ENCODE data around the gene SDHA. TPM values are rescaled to one million over a fixed set of nuclear protein-coding genes. Genes with fewer than 3 reads are reported as not detected.
"Not testable (repeated sequence)": the region's sequence is repeated elsewhere in the genome, so short reads cannot be mapped to it uniquely, and the experiment has no call there.

The SDHA gene
- total RNA-seq, 1 experiment from 2014 or later: 163 TPM

GRCh38 chr5:302416-302815 is 84.3 kb downstream of the SDHA start:
- H3F3A ChIP-seq (ENCODE audit: low read length, unreplicated experiment); intact Hi-C loops (cut with micrococcal nuclease); POLR2A ChIA-PET (ENCODE audit: unreplicated experiment); H3K4me1 ChIP-seq (ENCODE audit: insufficient read depth, low read length); H3K4me2 ChIP-seq (ENCODE audit: low read length); CTCF ChIA-PET; DNase-seq; BruUV-seq (replicated peaks); ATAC-seq; H4K20me1 ChIP-seq (ENCODE audit: low read length); H3K9me3 ChIP-seq (ENCODE audit: low read length); H2AFZ ChIP-seq (ENCODE audit: low read length); H3K27ac ChIP-seq (ENCODE audit: low read length); H3K9ac ChIP-seq (ENCODE audit: low read length); H3K27me3 ChIP-seq (ENCODE audit: low read length); H3K4me3 ChIP-seq (ENCODE audit: low read length); H3K9me2 ChIP-seq (replicated peaks; ENCODE audit: low read length): not testable (repeated sequence)
- peaks cover 13% of the 10 kb centered on the region; the same call in 1 of the 2 replicates for H3K36me3 ChIP-seq (ENCODE audit: low read depth, low read length)
- H3K79me2 ChIP-seq (ENCODE audit: low read length): peaks cover 20% of the 10 kb centered on the region; the same call in 1 of the 2 replicates

GRCh38 chr5:302966-303365 is 84.8 kb downstream of the SDHA start:
- POLR2A ChIA-PET (ENCODE audit: unreplicated experiment): no interaction called here
- Histone ChIP-seq H3K4me1 (ENCODE audit: insufficient read depth, low read length) (peaks cover under 1% of the 10 kb centered on the region; the same call in 1 of the 2 replicates), H3K9me2 (replicated peaks; ENCODE audit: low read length) (no peaks in the 10 kb centered on the region), H3K27me3 (ENCODE audit: low read length) (no peaks in the 10 kb centered on the region), H3K9me3 (ENCODE audit: low read length) (no peaks in the 10 kb centered on the region), H3K79me2 (ENCODE audit: low read length) (peaks cover 26% of the 10 kb centered on the region; the same call in 1 of the 2 replicates), H3F3A (ENCODE audit: low read length, unreplicated experiment) (no peaks in the 10 kb centered on the region), H3K4me3 (ENCODE audit: low read length) (no peak overlapping the region), H3K36me3 (ENCODE audit: low read depth, low read length) (peaks cover 18% of the 10 kb centered on the region; the same call in 1 of the 2 replicates), H4K20me1 (ENCODE audit: low read length) (no peaks in the 10 kb centered on the region), H3K4me2 (ENCODE audit: low read length) (no peak overlapping the region), H2AFZ (ENCODE audit: low read length) (no peak overlapping the region), H3K27ac (ENCODE audit: low read length) (no peak overlapping the region), H3K9ac (ENCODE audit: low read length) (no peak overlapping the region)
- no peak for DNase-seq
- no TSS peak for BruUV-seq (replicated peaks)
- CTCF ChIA-PET: no interaction called here
- intact Hi-C loops (cut with micrococcal nuclease): no loop called here
- TF ChIP-seq EZH2 (IDR thresholded peaks at IDR 0.05; ENCODE audit: low read length, unreplicated experiment): no peak
- TF ChIP-seq EZH2phosphoT487 (IDR thresholded peaks at IDR 0.05; ENCODE audit: borderline replicate concordance, low read length): no peak
- no peak for TF ChIP-seq CTCF (conservative IDR thresholded peaks at IDR 0.05; ENCODE audit: low read depth, low read length)
- ATAC-seq: no peak

GRCh38 chr5:303741-304140 is 85.6 kb downstream of the SDHA start:
- ATAC-seq; CTCF ChIA-PET; H3F3A ChIP-seq (ENCODE audit: low read length, unreplicated experiment); H3K9me2 ChIP-seq (replicated peaks; ENCODE audit: low read length); intact Hi-C loops (cut with micrococcal nuclease); H3K9me3 ChIP-seq (ENCODE audit: low read length); H3K27ac ChIP-seq (ENCODE audit: low read length); H3K4me1 ChIP-seq (ENCODE audit: insufficient read depth, low read length); H2AFZ ChIP-seq (ENCODE audit: low read length); H3K4me3 ChIP-seq (ENCODE audit: low read length); H3K4me2 ChIP-seq (ENCODE audit: low read length); H3K27me3 ChIP-seq (ENCODE audit: low read length); H3K9ac ChIP-seq (ENCODE audit: low read length); BruUV-seq (replicated peaks); POLR2A ChIA-PET (ENCODE audit: unreplicated experiment); H4K20me1 ChIP-seq (ENCODE audit: low read length); DNase-seq: not testable (repeated sequence)
- Histone ChIP-seq H3K79me2 (ENCODE audit: low read length) (peaks cover 34% of the 10 kb centered on the region), H3K36me3 (ENCODE audit: low read depth, low read length) (peaks cover 20% of the 10 kb centered on the region; the same call in 1 of the 2 replicates)

- POLR2A ChIA-PET (ENCODE audit: unreplicated experiment): no interaction called here
- Histone ChIP-seq H2AFZ (ENCODE audit: low read length) (no peak overlapping the region), H4K20me1 (ENCODE audit: low read length) (no peaks in the 10 kb centered on the region), H3K4me2 (ENCODE audit: low read length) (no peak overlapping the region), H3K27me3 (ENCODE audit: low read length) (no peaks in the 10 kb centered on the region), H3K9ac (ENCODE audit: low read length) (no peak overlapping the region), H3K4me1 (ENCODE audit: insufficient read depth, low read length) (peaks cover 18% of the 10 kb centered on the region), H3K27ac (ENCODE audit: low read length) (no peak overlapping the region), H3K36me3 (ENCODE audit: low read depth, low read length) (peaks cover 23% of the 10 kb centered on the region; the same call in 1 of the 2 replicates), H3K9me3 (ENCODE audit: low read length) (no peaks in the 10 kb centered on the region), H3K4me3 (ENCODE audit: low read length) (no peak overlapping the region), H3K9me2 (replicated peaks; ENCODE audit: low read length) (no peaks in the 10 kb centered on the region), H3K79me2 (ENCODE audit: low read length) (peaks cover 38% of the 10 kb centered on the region), H3F3A (ENCODE audit: low read length, unreplicated experiment) (peaks cover under 1% of the 10 kb centered on the region)
- ATAC-seq (no peak), DNase-seq (no peak)
- TF ChIP-seq EZH2phosphoT487 (IDR thresholded peaks at IDR 0.05; ENCODE audit: borderline replicate concordance, low read length) (no peak), CTCF (conservative IDR thresholded peaks at IDR 0.05; ENCODE audit: low read depth, low read length) (no peak), EZH2 (IDR thresholded peaks at IDR 0.05; ENCODE audit: low read length, unreplicated experiment) (no peak)
- BruUV-seq (replicated peaks): no TSS peak
- CTCF ChIA-PET: no interaction called here
- intact Hi-C loops (cut with micrococcal nuclease): no loop called here
Measured at GRCh38 chr5:305050-305449, 86.9 kb downstream of the SDHA start.
